ENCODE data around the gene C5orf47. TPM values are rescaled to one million over a fixed set of nuclear protein-coding genes. Genes with fewer than 3 reads are reported as not detected.

Gene C5orf47
- total RNA-seq, 1 experiment from 2014 or later, result not detected

DNA sequence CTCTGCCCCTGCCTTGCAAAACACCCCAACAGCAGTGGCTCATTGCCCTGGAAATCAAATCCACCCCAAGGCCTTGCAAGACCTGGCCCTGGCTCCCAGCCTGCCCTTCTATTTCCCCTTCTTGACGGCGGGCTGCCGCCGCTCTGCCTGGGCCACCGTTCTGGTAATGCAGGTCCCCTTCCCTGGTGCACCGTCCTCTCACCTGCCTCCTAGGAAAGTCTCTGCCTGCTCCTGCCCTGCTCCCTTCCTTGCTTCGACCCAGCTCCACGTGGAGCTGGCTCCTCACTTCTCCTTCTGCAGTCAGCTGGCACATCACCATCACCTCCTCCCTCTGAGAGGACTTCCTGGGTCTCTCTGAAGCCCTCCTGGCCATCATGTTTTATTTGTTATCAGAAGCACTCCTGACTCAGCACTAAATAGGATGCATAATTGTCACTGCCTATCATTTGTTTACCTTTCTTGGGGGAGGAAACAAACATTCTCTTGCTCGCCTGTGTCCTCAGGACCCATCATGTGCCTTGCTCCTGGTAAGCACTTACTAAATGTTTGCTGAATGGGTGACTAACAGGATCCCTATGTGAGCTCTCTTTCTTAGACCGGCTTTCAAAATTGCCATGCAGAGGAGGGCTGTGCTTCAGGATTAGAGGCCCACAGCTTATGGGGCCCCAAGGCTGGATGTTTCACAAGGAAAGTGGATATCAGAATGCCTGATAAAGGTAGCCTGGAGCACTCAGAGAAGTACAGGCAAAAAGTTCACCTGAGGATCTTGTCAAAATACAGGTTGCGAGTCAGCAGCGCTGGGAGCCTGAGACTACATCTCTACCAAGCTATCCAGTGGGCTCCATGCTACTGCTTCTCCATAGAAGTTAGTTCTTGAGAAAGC is 19.6 kb upstream of the C5orf47 start:
- DNase-seq (ENCODE audit: low spot score), result no peak
- intact Hi-C loops (cut with micrococcal nuclease; ENCODE audit: unreplicated experiment), result no loop called here
- H3K4me1 ChIP-seq (ENCODE audit: insufficient read depth, low read length, poor library complexity, severe bottlenecking), result no peaks in the 10 kb centered on the region
- H3K36me3 ChIP-seq (ENCODE audit: insufficient read depth, low read length, poor library complexity, severe bottlenecking), result no peaks in the 10 kb centered on the region
- H3K27me3 ChIP-seq (replicated peaks; ENCODE audit: insufficient read depth, low read depth, low read length, poor library complexity), result no peaks in the 10 kb centered on the region
- H3K4me3 ChIP-seq (ENCODE audit: low read depth, low read length, poor library complexity, severe bottlenecking), result no peak overlapping the region
- TF ChIP-seq EZH2 (IDR thresholded peaks at IDR 0.05; ENCODE audit: borderline replicate concordance, low read depth, low read length, poor library complexity, severe bottlenecking), result no peak
- TF ChIP-seq, protein P1, sequence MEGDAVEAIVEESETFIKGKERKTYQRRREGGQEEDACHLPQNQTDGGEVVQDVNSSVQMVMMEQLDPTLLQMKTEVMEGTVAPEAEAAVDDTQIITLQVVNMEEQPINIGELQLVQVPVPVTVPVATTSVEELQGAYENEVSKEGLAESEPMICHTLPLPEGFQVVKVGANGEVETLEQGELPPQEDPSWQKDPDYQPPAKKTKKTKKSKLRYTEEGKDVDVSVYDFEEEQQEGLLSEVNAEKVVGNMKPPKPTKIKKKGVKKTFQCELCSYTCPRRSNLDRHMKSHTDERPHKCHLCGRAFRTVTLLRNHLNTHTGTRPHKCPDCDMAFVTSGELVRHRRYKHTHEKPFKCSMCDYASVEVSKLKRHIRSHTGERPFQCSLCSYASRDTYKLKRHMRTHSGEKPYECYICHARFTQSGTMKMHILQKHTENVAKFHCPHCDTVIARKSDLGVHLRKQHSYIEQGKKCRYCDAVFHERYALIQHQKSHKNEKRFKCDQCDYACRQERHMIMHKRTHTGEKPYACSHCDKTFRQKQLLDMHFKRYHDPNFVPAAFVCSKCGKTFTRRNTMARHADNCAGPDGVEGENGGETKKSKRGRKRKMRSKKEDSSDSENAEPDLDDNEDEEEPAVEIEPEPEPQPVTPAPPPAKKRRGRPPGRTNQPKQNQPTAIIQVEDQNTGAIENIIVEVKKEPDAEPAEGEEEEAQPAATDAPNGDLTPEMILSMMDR (conservative IDR thresholded peaks at IDR 0.05; ENCODE audit: low read depth, low read length), result no peak
- ChIA-PET CTCF (no interaction called here), POLR2A (ENCODE audit: low non-redundant PET) (no interaction called here)
- no peaks in the 10 kb centered on the region for H3K9me3 ChIP-seq (ENCODE audit: low read depth, low read length, poor library complexity, severe bottlenecking)
- BruUV-seq (replicated peaks), result no TSS peak
- H3K27ac ChIP-seq (ENCODE audit: low read depth, low read length, poor library complexity, severe bottlenecking), result no peak overlapping the region

GRCh38 chr5:173970878-173971650 is 17.9 kb upstream of the C5orf47 start:
- no peaks in the 10 kb centered on the region for H3K4me1 ChIP-seq (ENCODE audit: insufficient read depth, low read length, poor library complexity, severe bottlenecking)
- H3K36me3 ChIP-seq (ENCODE audit: insufficient read depth, low read length, poor library complexity, severe bottlenecking), result no peaks in the 10 kb centered on the region
- ChIA-PET POLR2A (ENCODE audit: low non-redundant PET) (no interaction called here), CTCF (no interaction called here)
- TF ChIP-seq, protein P1 (conservative IDR thresholded peaks at IDR 0.05; ENCODE audit: low read depth, low read length), result no peak; the same call in 1 of the 2 replicates
- TF ChIP-seq EZH2 (IDR thresholded peaks at IDR 0.05; ENCODE audit: borderline replicate concordance, low read depth, low read length, poor library complexity, severe bottlenecking), result no peak
- intact Hi-C loops (cut with micrococcal nuclease; ENCODE audit: unreplicated experiment), result no loop called here
- H3K27ac ChIP-seq (ENCODE audit: low read depth, low read length, poor library complexity, severe bottlenecking), result no peak overlapping the region
- no peaks in the 10 kb centered on the region for H3K9me3 ChIP-seq (ENCODE audit: low read depth, low read length, poor library complexity, severe bottlenecking)
- DNase-seq (ENCODE audit: low spot score), result no peak
- H3K27me3 ChIP-seq (replicated peaks; ENCODE audit: insufficient read depth, low read depth, low read length, poor library complexity), result no peaks in the 10 kb centered on the region
- no TSS peak for BruUV-seq (replicated peaks)
- no peak overlapping the region for H3K4me3 ChIP-seq (ENCODE audit: low read depth, low read length, poor library complexity, severe bottlenecking)

DNA sequence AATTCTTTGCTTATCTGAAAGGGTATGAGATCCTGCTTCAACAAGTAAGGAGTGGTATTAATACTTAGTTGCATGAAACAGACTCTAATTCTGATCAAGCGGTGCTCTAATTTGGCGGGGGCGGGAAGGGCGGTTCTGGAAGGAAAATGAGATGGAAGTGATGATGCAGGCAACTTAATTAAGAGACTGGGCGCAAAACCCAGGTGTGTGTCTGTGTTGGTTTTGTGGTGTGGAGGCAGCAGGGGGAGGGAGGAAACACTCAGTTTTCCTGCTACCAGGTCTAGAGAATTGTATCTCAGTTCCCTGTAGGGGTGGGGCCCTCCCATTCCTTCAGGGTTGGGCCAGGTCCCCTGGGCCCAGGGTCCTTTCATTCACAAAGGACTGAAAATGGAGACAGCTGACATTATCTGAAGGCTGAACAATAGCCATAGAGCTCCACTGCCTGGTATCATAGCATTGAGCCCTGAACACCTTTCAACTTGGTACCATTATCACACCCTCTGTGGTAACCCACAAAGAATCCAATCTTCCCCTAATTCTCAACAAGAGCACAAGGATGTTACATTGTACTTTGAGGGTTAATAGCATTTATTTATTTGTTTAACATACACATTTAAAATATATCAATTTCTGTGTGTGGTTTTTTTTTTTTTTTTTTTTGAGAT is 17.2 kb upstream of the C5orf47 start:
- Histone ChIP-seq H3K9me3 (ENCODE audit: low read depth, low read length, poor library complexity, severe bottlenecking) (no peaks in the 10 kb centered on the region), H3K27me3 (replicated peaks; ENCODE audit: insufficient read depth, low read depth, low read length, poor library complexity) (no peaks in the 10 kb centered on the region), H3K36me3 (ENCODE audit: insufficient read depth, low read length, poor library complexity, severe bottlenecking) (no peaks in the 10 kb centered on the region), H3K4me3 (ENCODE audit: low read depth, low read length, poor library complexity, severe bottlenecking) (no peak overlapping the region), H3K4me1 (ENCODE audit: insufficient read depth, low read length, poor library complexity, severe bottlenecking) (no peaks in the 10 kb centered on the region), H3K27ac (ENCODE audit: low read depth, low read length, poor library complexity, severe bottlenecking) (no peak overlapping the region)
- ChIA-PET POLR2A (ENCODE audit: low non-redundant PET) (interaction anchor here (1.1 kb wide), 1 partner anchor 9 kb away, joined by 4 read pairs; no protein-coding TSS in a partner anchor), CTCF (no interaction called here)
- intact Hi-C loops (cut with micrococcal nuclease; ENCODE audit: unreplicated experiment), result no loop called here
- no TSS peak for BruUV-seq (replicated peaks)
- no peak for TF ChIP-seq EZH2 (IDR thresholded peaks at IDR 0.05; ENCODE audit: borderline replicate concordance, low read depth, low read length, poor library complexity, severe bottlenecking)
- TF ChIP-seq, protein P1 (conservative IDR thresholded peaks at IDR 0.05; ENCODE audit: low read depth, low read length), result no peak
- no peak for DNase-seq (ENCODE audit: low spot score)

All from A673 (cell line).